Peyer's patch (tissue), 4 donors: ENCODE data around the gene SUPT3H.
"Not testable (repeated sequence)": the region's sequence is repeated elsewhere in the genome, so short reads cannot be mapped to it uniquely, and the experiment has no call there.

Experiments used
- CTCF ChIP-seq, 6 experiments: fragments of 450-650 bp in 4 of 6; fragments of 200-600 bp in 2 of 6; sonication (generic) in 1 of 6; IDR thresholded peaks; one replicate each; pipeline ENCODE4 v1.5.1; 2017 to 2019; ENCODE audit warnings: antibody characterized with exemption in 6 of 6, mild to moderate bottlenecking in 3 of 6, moderate library complexity in 1 of 6
- POLR2A ChIP-seq, 2 donors: fragments of 450-650 bp; IDR thresholded peaks; one replicate each; pipeline ENCODE4 v1.5.1; 2017; ENCODE audit warnings: antibody characterized with exemption in 2 of 2, mild to moderate bottlenecking in 2 of 2, moderate library complexity in 2 of 2

GRCh38 chr6:44876638-44877037 is 501.1 kb downstream of the SUPT3H start:
- TF ChIP-seq CTCF, POLR2A (IDR thresholded peaks at IDR 0.05): not testable (repeated sequence)
